Endothelial cell of coronary artery (primary cell): ENCODE results near the gene VPS9D1. TPM values are rescaled to one million over a fixed set of nuclear protein-coding genes. Genes with fewer than 3 reads are reported as not detected.

Experiments used
- total RNA-seq: library from RNA; depleted of rRNA; stranded (reverse); fragments of >200 nt; gene quantifications from 2 replicates; pipeline ENCODE4 v1.2.3, GENCODE V29; 2014

Gene VPS9D1
- total RNA-seq, result 6.0 and 6.7 TPM in 2 replicates

GRCh38 chr16:89720813-89721545, at the start of gene VPS9D1, which contains the start of gene ZNF276:
TSS of gene VPS9D1 (minus strand) at chr16:89720898. CDS start at chr16:89720861, 37 bp downstream.
TSS of gene ZNF276 (plus strand) at chr16:89721537. CDS start at chr16:89721641, 104 bp downstream.

GRCh38 chr16:89701425-89702406, 19.0 kb downstream of the VPS9D1 start, which contains the start of gene SPATA2L:
TSS of gene SPATA2L (minus strand) at chr16:89701705. CDS start at chr16:89701232, 473 bp downstream.

GRCh38 chr16:89686520-89687091, 34.1 kb downstream of the VPS9D1 start, which contains the start of gene CDK10:
TSS of gene CDK10 (plus strand) at chr16:89686689. CDS start at chr16:89686711, 22 bp downstream.

GRCh38 chr16:89657442-89658220, 63.1 kb downstream of the VPS9D1 start, which contains the start of the genes CHMP1A and SPATA33:
TSS of gene CHMP1A (minus strand) at chr16:89657708. CDS start at chr16:89657588, 120 bp downstream.
TSS of gene SPATA33 (plus strand) at chr16:89657836. CDS start at chr16:89657912, 76 bp downstream.

Other genes starting within 250 kb of the VPS9D1 start
- 52.0 and 88.8 TPM in 2 replicates for gene ANKRD11, start 230.3 kb downstream of the VPS9D1 start, total RNA-seq
- gene SPG7, start 212.5 kb downstream of the VPS9D1 start, total RNA-seq, result 113 and 138 TPM in 2 replicates
- gene RPL13, start 160.2 kb downstream of the VPS9D1 start, total RNA-seq, result 3,513 and 3,981 TPM in 2 replicates
- gene CPNE7, start 145.1 kb downstream of the VPS9D1 start, total RNA-seq, result 16.1 and 17.6 TPM in 2 replicates
- gene DPEP1, start 107.3 kb downstream of the VPS9D1 start, total RNA-seq, result 2.0 and 2.5 TPM in 2 replicates
- 103 and 106 TPM in 2 replicates for gene CHMP1A, start 63.2 kb downstream of the VPS9D1 start, total RNA-seq
- gene SPATA33, start 63.1 kb downstream of the VPS9D1 start, total RNA-seq, result 2.3 and 2.9 TPM in 2 replicates
- 34.8 and 54.9 TPM in 2 replicates for gene CDK10, start 34.2 kb downstream of the VPS9D1 start, total RNA-seq
- gene SPATA2L, start 19.2 kb downstream of the VPS9D1 start, total RNA-seq, result 12.8 and 17.4 TPM in 2 replicates
- gene ZNF276, start 639 bp upstream of the VPS9D1 start, total RNA-seq, result 20.2 and 30.4 TPM in 2 replicates
- 6.8 and 14.5 TPM in 2 replicates for gene FANCA, start 95.7 kb upstream of the VPS9D1 start, total RNA-seq
- gene SPIRE2, start 107.6 kb upstream of the VPS9D1 start, total RNA-seq, result 0.45 and 0.66 TPM in 2 replicates
- 187 and 192 TPM in 2 replicates for gene TCF25, start 152.7 kb upstream of the VPS9D1 start, total RNA-seq
- gene MC1R, start 198.0 kb upstream of the VPS9D1 start, total RNA-seq, result 2.1 and 2.9 TPM in 2 replicates
- 157 and 335 TPM in 2 replicates for gene TUBB3, start 202.4 kb upstream of the VPS9D1 start, total RNA-seq
- gene DEF8, start 227.9 kb upstream of the VPS9D1 start, total RNA-seq, result 122 and 133 TPM in 2 replicates